HCT116 (cell line): ENCODE data around the gene MED23.

Source experiments
- ATF3 ChIP-seq: IDR thresholded peaks from 2 replicates; pipeline ENCODE4 v1.6.1; 2012
- CEBPB ChIP-seq: IDR thresholded peaks from 2 replicates; pipeline ENCODE4 v1.6.1; 2012; ENCODE audit warnings: low read depth
- EGR1 ChIP-seq: IDR thresholded peaks from 2 replicates; pipeline ENCODE4 v1.6.1; 2012; ENCODE audit warnings: low read depth
- EZH2 ChIP-seq: fragments of 200-600 bp; sonication (generic); IDR thresholded peaks from 2 replicates; pipeline ENCODE4 v1.6.1; 2017; ENCODE audit warnings: antibody characterized with exemption, mixed run types
- EZH2phosphoT487 ChIP-seq: fragments of 200-600 bp; IDR thresholded peaks from 2 replicates; pipeline ENCODE4 v1.6.1; 2018; ENCODE audit warnings: antibody characterized with exemption, borderline replicate concordance
- JUND ChIP-seq: IDR thresholded peaks from 2 replicates; pipeline ENCODE4 v1.6.1; 2012
- MAX ChIP-seq: IDR thresholded peaks from 2 replicates; pipeline ENCODE4 v1.6.1; 2012
- POLR2A ChIP-seq: IDR thresholded peaks from 2 replicates; pipeline ENCODE4 v1.7.0; 2011; ENCODE audit warnings: borderline replicate concordance; ENCODE audit not compliant: insufficient read depth, insufficient read length; ENCODE audit errors: extremely low read depth
- POLR2AphosphoS5 ChIP-seq: IDR thresholded peaks from 2 replicates; pipeline ENCODE4 v1.6.1; 2011; ENCODE audit warnings: mild to moderate bottlenecking, low read depth, low read length, moderate library complexity
- RAD21 ChIP-seq: IDR thresholded peaks from 2 replicates; pipeline ENCODE4 v1.6.1; 2012; ENCODE audit warnings: low read depth, mild to moderate bottlenecking
- SP1 ChIP-seq: IDR thresholded peaks from 2 replicates; pipeline ENCODE4 v1.6.1; 2012; ENCODE audit warnings: low read depth
- ZFX ChIP-seq: fragments of 450-650 bp; IDR thresholded peaks from 2 replicates; pipeline ENCODE4 v1.6.1; 2017
- TF ChIP-seq, protein P1 (sequence below), 3 experiments: fragments of 200-600 bp in 1 of 3; sonication (generic) in 1 of 3; IDR thresholded peaks in 2 of 3; conservative IDR thresholded peaks in 1 of 3; 2 replicates each; pipeline ENCODE4 v1.5.1; 2012 to 2017; ENCODE audit warnings: low read depth in 2 of 3, low read length in 2 of 3, antibody characterized with exemption in 1 of 3, borderline replicate concordance in 1 of 3, control low read depth in 1 of 3, mild to moderate bottlenecking in 1 of 3, mixed read lengths in 1 of 3, mixed run types in 1 of 3, moderate library complexity in 1 of 3; ENCODE audit not compliant: insufficient read depth in 1 of 3
- TF ChIP-seq, protein P2 (sequence below): IDR thresholded peaks from 2 replicates; pipeline ENCODE4 v1.6.1; 2012; ENCODE audit warnings: low read depth

- TF ChIP-seq EZH2phosphoT487 (no peak), MAX (no peak), POLR2A (no peak), RAD21 (no peak), ATF3 (no peak), SP1 (no peak), EZH2 (no peak), ZFX (no peak), JUND (no peak), CEBPB (no peak), POLR2AphosphoS5 (no peak), EGR1 (no peak)
- TF ChIP-seq, protein P1, sequence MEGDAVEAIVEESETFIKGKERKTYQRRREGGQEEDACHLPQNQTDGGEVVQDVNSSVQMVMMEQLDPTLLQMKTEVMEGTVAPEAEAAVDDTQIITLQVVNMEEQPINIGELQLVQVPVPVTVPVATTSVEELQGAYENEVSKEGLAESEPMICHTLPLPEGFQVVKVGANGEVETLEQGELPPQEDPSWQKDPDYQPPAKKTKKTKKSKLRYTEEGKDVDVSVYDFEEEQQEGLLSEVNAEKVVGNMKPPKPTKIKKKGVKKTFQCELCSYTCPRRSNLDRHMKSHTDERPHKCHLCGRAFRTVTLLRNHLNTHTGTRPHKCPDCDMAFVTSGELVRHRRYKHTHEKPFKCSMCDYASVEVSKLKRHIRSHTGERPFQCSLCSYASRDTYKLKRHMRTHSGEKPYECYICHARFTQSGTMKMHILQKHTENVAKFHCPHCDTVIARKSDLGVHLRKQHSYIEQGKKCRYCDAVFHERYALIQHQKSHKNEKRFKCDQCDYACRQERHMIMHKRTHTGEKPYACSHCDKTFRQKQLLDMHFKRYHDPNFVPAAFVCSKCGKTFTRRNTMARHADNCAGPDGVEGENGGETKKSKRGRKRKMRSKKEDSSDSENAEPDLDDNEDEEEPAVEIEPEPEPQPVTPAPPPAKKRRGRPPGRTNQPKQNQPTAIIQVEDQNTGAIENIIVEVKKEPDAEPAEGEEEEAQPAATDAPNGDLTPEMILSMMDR (IDR thresholded peaks at IDR 0.05 in 2 of 3, conservative IDR thresholded peaks at IDR 0.05 in 1 of 3; ENCODE audit: borderline replicate concordance in 1 of 3, insufficient read depth in 1 of 3, low read depth in 2 of 3, low read length in 2 of 3), result no peak
- TF ChIP-seq, protein P2, sequence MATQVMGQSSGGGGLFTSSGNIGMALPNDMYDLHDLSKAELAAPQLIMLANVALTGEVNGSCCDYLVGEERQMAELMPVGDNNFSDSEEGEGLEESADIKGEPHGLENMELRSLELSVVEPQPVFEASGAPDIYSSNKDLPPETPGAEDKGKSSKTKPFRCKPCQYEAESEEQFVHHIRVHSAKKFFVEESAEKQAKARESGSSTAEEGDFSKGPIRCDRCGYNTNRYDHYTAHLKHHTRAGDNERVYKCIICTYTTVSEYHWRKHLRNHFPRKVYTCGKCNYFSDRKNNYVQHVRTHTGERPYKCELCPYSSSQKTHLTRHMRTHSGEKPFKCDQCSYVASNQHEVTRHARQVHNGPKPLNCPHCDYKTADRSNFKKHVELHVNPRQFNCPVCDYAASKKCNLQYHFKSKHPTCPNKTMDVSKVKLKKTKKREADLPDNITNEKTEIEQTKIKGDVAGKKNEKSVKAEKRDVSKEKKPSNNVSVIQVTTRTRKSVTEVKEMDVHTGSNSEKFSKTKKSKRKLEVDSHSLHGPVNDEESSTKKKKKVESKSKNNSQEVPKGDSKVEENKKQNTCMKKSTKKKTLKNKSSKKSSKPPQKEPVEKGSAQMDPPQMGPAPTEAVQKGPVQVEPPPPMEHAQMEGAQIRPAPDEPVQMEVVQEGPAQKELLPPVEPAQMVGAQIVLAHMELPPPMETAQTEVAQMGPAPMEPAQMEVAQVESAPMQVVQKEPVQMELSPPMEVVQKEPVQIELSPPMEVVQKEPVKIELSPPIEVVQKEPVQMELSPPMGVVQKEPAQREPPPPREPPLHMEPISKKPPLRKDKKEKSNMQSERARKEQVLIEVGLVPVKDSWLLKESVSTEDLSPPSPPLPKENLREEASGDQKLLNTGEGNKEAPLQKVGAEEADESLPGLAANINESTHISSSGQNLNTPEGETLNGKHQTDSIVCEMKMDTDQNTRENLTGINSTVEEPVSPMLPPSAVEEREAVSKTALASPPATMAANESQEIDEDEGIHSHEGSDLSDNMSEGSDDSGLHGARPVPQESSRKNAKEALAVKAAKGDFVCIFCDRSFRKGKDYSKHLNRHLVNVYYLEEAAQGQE, result no peak
Measured at GRCh38 chr6:131602781-131603312, 25.2 kb downstream of the MED23 start.
